CD14-positive monocyte (primary cell): Measurements from ENCODE around the gene NLRC3. TPM values are rescaled to one million over a fixed set of nuclear protein-coding genes. Genes with fewer than 3 reads are reported as not detected.

Source experiments
- DNase-seq, 3 donors: peaks; one replicate each; pipeline ENCODE4 v3.0.0-alpha.2; 2011 to 2022
- H2AFZ ChIP-seq: 2 replicates; pipeline ENCODE4 v1.6.0; 2012; ENCODE audit warnings: mild to moderate bottlenecking, low read depth, low read length, inconsistent platforms; ENCODE audit not compliant: insufficient read depth, poor library complexity, severe bottlenecking
- H3K27ac ChIP-seq, 2 donors: 1 replicate in 1 of 2; 2 replicates in 1 of 2; pipeline ENCODE4 v1.5.1; 2012 to 2013; ENCODE audit warnings: low read length in 2 of 2, control low read depth in 1 of 2, inconsistent platforms in 1 of 2, low read depth in 1 of 2, mild to moderate bottlenecking in 1 of 2
- H3K27me3 ChIP-seq, 2 donors: one replicate each; pipeline versions ENCODE4 v1.6.0 to v1.6.1; 2011 to 2013; ENCODE audit warnings: low read length in 2 of 2; ENCODE audit not compliant: control insufficient read depth in 2 of 2, insufficient read depth in 2 of 2
- H3K36me3 ChIP-seq, 2 donors: replicated peaks in 1 of 2; 1 replicate in 1 of 2; 2 replicates in 1 of 2; pipeline versions ENCODE4 v1.5.1 to v1.6.1; 2012 to 2013; ENCODE audit warnings: low read length in 2 of 2, control low read depth in 1 of 2, inconsistent platforms in 1 of 2, mild to moderate bottlenecking in 1 of 2; ENCODE audit not compliant: insufficient read depth in 2 of 2, control insufficient read depth in 1 of 2
- H3K4me1 ChIP-seq, 2 donors: 1 replicate in 1 of 2; 2 replicates in 1 of 2; pipeline versions ENCODE4 v1.5.1 to v1.6.1; 2012 to 2013; ENCODE audit warnings: low read length in 2 of 2, control low read depth in 1 of 2, inconsistent platforms in 1 of 2, mild to moderate bottlenecking in 1 of 2, moderate library complexity in 1 of 2; ENCODE audit not compliant: insufficient read depth in 2 of 2, control insufficient read depth in 1 of 2
- H3K4me2 ChIP-seq: replicated peaks from 2 replicates; pipeline ENCODE3; 2012; ENCODE audit warnings: low read length, moderate library complexity, mild to moderate bottlenecking; ENCODE audit not compliant: poor library complexity, severe bottlenecking; ENCODE audit errors: extremely low read depth
- H3K4me3 ChIP-seq, 3 experiments: fragments of 200-600 bp in 1 of 3; sonication (generic) in 1 of 3; replicated peaks in 1 of 3; 1 replicate in 2 of 3; 2 replicates in 1 of 3; pipeline ENCODE4 v1.5.1; 2011 to 2013; ENCODE audit warnings: low read length in 3 of 3, mild to moderate bottlenecking in 3 of 3, control low read depth in 2 of 3, low read depth in 2 of 3, inconsistent platforms in 1 of 3, moderate library complexity in 1 of 3
- H3K79me2 ChIP-seq: 2 replicates; pipeline ENCODE4 v1.6.0; 2012; ENCODE audit warnings: mild to moderate bottlenecking, control low read depth, inconsistent platforms, low read length, moderate library complexity; ENCODE audit not compliant: insufficient read depth
- H3K9ac ChIP-seq: 2 replicates; pipeline ENCODE4 v1.6.0; 2017; ENCODE audit warnings: low read length, mild to moderate bottlenecking; ENCODE audit not compliant: insufficient read depth, poor library complexity, severe bottlenecking
- H3K9me3 ChIP-seq, 2 donors: replicated peaks in 1 of 2; 1 replicate in 1 of 2; 2 replicates in 1 of 2; pipeline versions ENCODE4 v1.5.1 to v1.6.1; 2012 to 2013; ENCODE audit warnings: low read length in 2 of 2, control low read depth in 1 of 2; ENCODE audit not compliant: control insufficient read depth in 1 of 2, insufficient read depth in 1 of 2
- H4K20me1 ChIP-seq: 2 replicates; pipeline ENCODE4 v1.6.0; 2012; ENCODE audit warnings: mild to moderate bottlenecking, low read length, control low read depth, moderate library complexity; ENCODE audit not compliant: insufficient read depth
- H3K27ac Mint-ChIP-seq, 7 donors: one replicate each; pipeline ENCODE4 v1.8.0; 2020; ENCODE audit warnings: mild to moderate bottlenecking in 7 of 7, mixed read lengths in 7 of 7, moderate library complexity in 6 of 7, inconsistent platforms in 2 of 7
- H3K27me3 Mint-ChIP-seq, 3 donors: one replicate each; pipeline ENCODE4 v1.8.0; 2021 to 2022; ENCODE audit warnings: low read depth in 3 of 3, mild to moderate bottlenecking in 3 of 3, mixed read lengths in 3 of 3, moderate library complexity in 3 of 3, inconsistent platforms in 1 of 3
- H3K36me3 Mint-ChIP-seq, 2 donors: one replicate each; pipeline ENCODE4 v1.8.0; 2020; ENCODE audit warnings: mixed read lengths in 2 of 2, inconsistent platforms in 1 of 2, mild to moderate bottlenecking in 1 of 2
- H3K4me1 Mint-ChIP-seq: one replicate; pipeline ENCODE4 v1.8.0; 2020; ENCODE audit warnings: mild to moderate bottlenecking, mixed read lengths
- H3K4me3 Mint-ChIP-seq, 2 donors: one replicate each; pipeline ENCODE4 v1.8.0; 2020; ENCODE audit warnings: mild to moderate bottlenecking in 2 of 2, mixed read lengths in 2 of 2, moderate library complexity in 1 of 2
- H3K9me3 Mint-ChIP-seq, 7 donors: one replicate each; pipeline ENCODE4 v1.8.0; 2020 to 2022; ENCODE audit warnings: mixed read lengths in 7 of 7, mild to moderate bottlenecking in 6 of 7, moderate library complexity in 6 of 7, inconsistent platforms in 2 of 7
- CTCF ChIP-seq: fragments of 200-600 bp; IDR thresholded peaks from one replicate; pipeline ENCODE4 v1.8.0; 2022; ENCODE audit warnings: antibody characterized with exemption, mild to moderate bottlenecking
- WGBS: methylation state at CpG from one replicate; pipeline ENCODE4 v1.1.5; 2013; ENCODE audit warnings: missing lambda C conversion rate; ENCODE audit not compliant: insufficient coverage; 5-methylcytosine and 5-hydroxymethylcytosine counted together
- intact Hi-C, 2 donors: fragments of 100-400 bp; cut with micrococcal nuclease; formaldehyde crosslinking; loops; one replicate each; pipeline versions ENCODE4 v1.15.0 to v1.15.1; 2023
- polyA plus RNA-seq, 3 donors: library from polyadenylated mRNA; depleted of rRNA in 1 of 3; unstranded in 2 of 3; stranded (reverse) in 1 of 3; fragments of 300-500 nt in 2 of 3; fragments of >200 nt in 1 of 3; fragmentation: Illumina TruSeq in 2 of 3; gene quantifications; 1 replicate in 2 of 3; 2 replicates in 1 of 3; pipeline ENCODE4 v1.2.3, GENCODE V29; 2012 to 2021

Gene NLRC3
- polyA plus RNA-seq, 3 donors = 0.03 to 0.07 (median 0.06) TPM

GRCh38 chr16:3525951-3526350 is 51.3 kb downstream of the NLRC3 start:
- Mint-ChIP-seq H3K9me3 (peaks cover 0 to 4% (median 0%) of the 10 kb centered on the region in 7 donors), H3K27ac (peak overlapping the region in 2 of 7 donors; percentile 2 to 25), H3K4me3 (no peak overlapping the region), H3K27me3 (peaks cover 0 to 2% (median 0%) of the 10 kb centered on the region in 3 donors), H3K36me3 (peaks cover 13 to 15% of the 10 kb centered on the region in 2 donors), H3K4me1 (peaks cover 4% of the 10 kb centered on the region)
- TF ChIP-seq CTCF = no peak
- H3K27me3 ChIP-seq = no peaks in the 10 kb centered on the region
- H3K27ac ChIP-seq = no peak overlapping the region
- WGBS = 100% methylated on average over 3 of the region's 5 CpGs
- H3K9ac ChIP-seq = no peak overlapping the region
- H4K20me1 ChIP-seq = no peaks in the 10 kb centered on the region
- DNase-seq = no peak
- H3K4me1 ChIP-seq = no peaks in the 10 kb centered on the region
- no peak overlapping the region for H3K4me2 ChIP-seq
- intact Hi-C loops = no loop called here
- H3K4me3 ChIP-seq = no peak overlapping the region
- no peaks in the 10 kb centered on the region for H3K79me2 ChIP-seq
- no peak overlapping the region for H2AFZ ChIP-seq
- peaks cover 8 to 10% of the 10 kb centered on the region in 2 donors for H3K36me3 ChIP-seq
- no peaks in the 10 kb centered on the region for H3K9me3 ChIP-seq

GRCh38 chr16:3523281-3523680 is 53.9 kb downstream of the NLRC3 start:
- Mint-ChIP-seq H3K4me1 (peaks cover 4% of the 10 kb centered on the region), H3K27me3 (peaks cover 0 to 2% (median 0%) of the 10 kb centered on the region in 3 donors), H3K4me3 (no peak overlapping the region), H3K36me3 (peaks cover 18 to 25% of the 10 kb centered on the region in 2 donors), H3K9me3 (peaks cover 0 to 4% (median 0%) of the 10 kb centered on the region in 7 donors), H3K27ac (no peak overlapping the region)
- Histone ChIP-seq H3K4me2 (no peak overlapping the region), H2AFZ (no peak overlapping the region), H4K20me1 (no peaks in the 10 kb centered on the region), H3K9me3 (no peaks in the 10 kb centered on the region), H3K36me3 (peaks cover 4 to 8% of the 10 kb centered on the region in 2 donors), H3K27me3 (no peaks in the 10 kb centered on the region), H3K4me3 (no peak overlapping the region), H3K79me2 (no peaks in the 10 kb centered on the region), H3K4me1 (no peaks in the 10 kb centered on the region), H3K27ac (no peak overlapping the region), H3K9ac (no peak overlapping the region)
- WGBS = no CpG with 5 or more reads among the region's 3 CpGs
- no peak for TF ChIP-seq CTCF
- intact Hi-C loops = no loop called here
- DNase-seq = no peak
